NCI-H1048 (cell line): ENCODE measurements around the gene EVC2.
"Not testable (repeated sequence)": the region's sequence is repeated elsewhere in the genome, so short reads cannot be mapped to it uniquely, and the experiment has no call there.

Source experiments
- DNase-seq: peaks from one replicate; lab custom pipeline; 2025; lab: John Stamatoyannopoulos, UW

Gene EVC2

GRCh38 chr4:5746829-5747737 is 38.7 kb upstream of the EVC2 start:
- DNase-seq = no peak

- DNase-seq = no peak
Observed at GRCh38 chr4:5746250-5746649, 37.9 kb upstream of the EVC2 start.

GRCh38 chr4:5742968-5743367 is 34.6 kb upstream of the EVC2 start:
- DNase-seq = no peak

GRCh38 chr4:5742388-5742787 is 34.0 kb upstream of the EVC2 start:
- no peak for DNase-seq

- no peak for DNase-seq
Observed at GRCh38 chr4:5738061-5738460, 29.7 kb upstream of the EVC2 start.

- DNase-seq = no peak
Observed at GRCh38 chr4:5735463-5735862, 27.1 kb upstream of the EVC2 start.

GRCh38 chr4:5734853-5735252 is 26.5 kb upstream of the EVC2 start:
- no peak for DNase-seq

- DNase-seq = no peak
Observed at GRCh38 chr4:5732158-5732557, 23.8 kb upstream of the EVC2 start.

GRCh38 chr4:5730993-5731990 is 22.9 kb upstream of the EVC2 start:
- DNase-seq = no peak

GRCh38 chr4:5730436-5730835 is 22.1 kb upstream of the EVC2 start:
- no peak for DNase-seq

- not testable (repeated sequence) for DNase-seq
Observed at GRCh38 chr4:5728412-5728811, 20.1 kb upstream of the EVC2 start.

- no peak for DNase-seq
Observed at GRCh38 chr4:5724377-5724776, 16.0 kb upstream of the EVC2 start.

GRCh38 chr4:5722328-5722727 is 14.0 kb upstream of the EVC2 start:
- DNase-seq = no peak

- DNase-seq = no peak
Observed at GRCh38 chr4:5721923-5722322, 13.6 kb upstream of the EVC2 start.

GRCh38 chr4:5720980-5721379 is 12.6 kb upstream of the EVC2 start:
- no peak for DNase-seq

GRCh38 chr4:5720157-5720850 is 11.9 kb upstream of the EVC2 start:
- DNase-seq = no peak

- DNase-seq = no peak
Observed at GRCh38 chr4:5719350-5720055, 11.1 kb upstream of the EVC2 start.

GRCh38 chr4:5718411-5718810 is 10.1 kb upstream of the EVC2 start:
- DNase-seq = no peak

- no peak for DNase-seq
Observed at GRCh38 chr4:5717449-5718158, 9.2 kb upstream of the EVC2 start.

GRCh38 chr4:5716391-5716790 is 8.0 kb upstream of the EVC2 start:
- no peak for DNase-seq

- no peak for DNase-seq
Observed at GRCh38 chr4:5715357-5715756, 7.0 kb upstream of the EVC2 start.
